Right hindlimb (tissue), 1 donor: ENCODE data around the gene HIVEP1.
"Not testable (repeated sequence)": the region's sequence is repeated elsewhere in the genome, so short reads cannot be mapped to it uniquely, and the experiment has no call there.

Experiments
- DNase-seq: peaks from one replicate; pipeline ENCODE4 v3.0.0-alpha.2; 2018

The HIVEP1 gene

GRCh38 chr6:12092762-12093161, 80.7 kb downstream of the HIVEP1 start:
- no peak for DNase-seq

GRCh38 chr6:12094689-12095088, 82.6 kb downstream of the HIVEP1 start:
- DNase-seq, result no peak

- DNase-seq, result no peak
These were observed 84.2 kb downstream of the HIVEP1 start for GRCh38 chr6:12096342-12096741.

- no peak for DNase-seq
These were observed 85.7 kb downstream of the HIVEP1 start for GRCh38 chr6:12097791-12098190.

- no peak for DNase-seq
These were observed 87.7 kb downstream of the HIVEP1 start for GRCh38 chr6:12099623-12100338.

- DNase-seq, result no peak
These were observed 88.9 kb downstream of the HIVEP1 start for GRCh38 chr6:12101048-12101447.

GRCh38 chr6:12101653-12102312, 89.7 kb downstream of the HIVEP1 start:
- no peak for DNase-seq

- no peak for DNase-seq
These were observed 90.2 kb downstream of the HIVEP1 start for GRCh38 chr6:12102350-12102749.

GRCh38 chr6:12103158-12103557, 91.0 kb downstream of the HIVEP1 start:
- no peak for DNase-seq

GRCh38 chr6:12105271-12105670, 93.2 kb downstream of the HIVEP1 start:
- no peak for DNase-seq

- DNase-seq, result not testable (repeated sequence)
These were observed 96.3 kb downstream of the HIVEP1 start for GRCh38 chr6:12108376-12108775.

GRCh38 chr6:12110523-12111362, 98.6 kb downstream of the HIVEP1 start:
- DNase-seq, result no peak

GRCh38 chr6:12111363-12111670, 99.2 kb downstream of the HIVEP1 start:
- DNase-seq, result no peak

GRCh38 chr6:12112540-12113189, 100.6 kb downstream of the HIVEP1 start:
- DNase-seq, result no peak

GRCh38 chr6:12113190-12113577, 101.1 kb downstream of the HIVEP1 start:
- no peak for DNase-seq

- no peak for DNase-seq
These were observed 102.0 kb downstream of the HIVEP1 start for GRCh38 chr6:12114055-12114503.

- DNase-seq, result no peak
These were observed 102.9 kb downstream of the HIVEP1 start for GRCh38 chr6:12115001-12115400.

- DNase-seq, result no peak
These were observed 103.4 kb downstream of the HIVEP1 start for GRCh38 chr6:12115492-12115891.

- no peak for DNase-seq
These were observed 104.2 kb downstream of the HIVEP1 start for GRCh38 chr6:12116264-12116800.

- DNase-seq, result no peak
These were observed 104.9 kb downstream of the HIVEP1 start for GRCh38 chr6:12116978-12117377.

GRCh38 chr6:12118607-12119006, 106.5 kb downstream of the HIVEP1 start:
- DNase-seq, result no peak

- DNase-seq, result no peak
These were observed 107.0 kb downstream of the HIVEP1 start for GRCh38 chr6:12119085-12119588.

- no peak for DNase-seq
These were observed 113.3 kb downstream of the HIVEP1 start for GRCh38 chr6:12125396-12125795.
